IMR-90 (cell line): ENCODE results near the gene TMEM184C. TPM values are rescaled to one million over a fixed set of nuclear protein-coding genes. Genes with fewer than 3 reads are reported as not detected.

Experiments
- ATAC-seq: fragments of 200-7000 bp; cut with Tn5 transposase; 2 replicates; pipeline ENCODE4 v1.9.1; 2020; ENCODE audit warnings: low read depth, mild to moderate bottlenecking, moderate library complexity
- BruUV-seq: library from RNA; stranded (reverse); fragments of 400-500 nt; replicated peaks from 2 replicates; lab custom pipeline; 2021; lab: Mats Ljungman, UMichigan
- CTCF ChIA-PET: fragments of 300-600 bp; formaldehyde crosslinking; extraction: SDS; loops from one replicate; lab custom pipeline; 2021; ENCODE audit warnings: antibody characterized with exemption; lab: Yijun Ruan, JAX
- POLR2A ChIA-PET: fragments of 300-600 bp; sonication (Branson Sonifier 250); formaldehyde crosslinking; loops from one replicate; lab custom pipeline; 2022; ENCODE audit warnings: antibody characterized with exemption; ENCODE audit not compliant: unreplicated experiment; lab: Charles Lee
- DNase-seq: peaks from one replicate; pipeline ENCODE4 v3.0.0; 2013
- H2AFZ ChIP-seq: replicated peaks from 2 replicates; pipeline ENCODE3; 2013; ENCODE audit warnings: low read length, mild to moderate bottlenecking; ENCODE audit not compliant: poor library complexity
- H2AK5ac ChIP-seq: 2 replicates; pipeline ENCODE4 v1.6.1; 2013; ENCODE audit warnings: low read depth, low read length, inconsistent platforms
- H2AK9ac ChIP-seq: replicated peaks from 2 replicates; pipeline ENCODE3; 2013; ENCODE audit warnings: mild to moderate bottlenecking, low read depth, low read length, moderate library complexity; ENCODE audit not compliant: poor library complexity
- H2BK120ac ChIP-seq: 2 replicates; pipeline ENCODE4 v1.6.1; 2013; ENCODE audit warnings: low read depth, low read length, inconsistent platforms
- H2BK15ac ChIP-seq: 3 replicates; pipeline ENCODE4 v1.6.1; 2013; ENCODE audit warnings: low read depth, low read length, inconsistent platforms
- H2BK20ac ChIP-seq: 2 replicates; pipeline ENCODE4 v1.6.1; 2013; ENCODE audit warnings: low read depth, mild to moderate bottlenecking, inconsistent platforms, low read length, moderate library complexity
- H2BK5ac ChIP-seq: 2 replicates; pipeline ENCODE4 v1.6.1; 2013; ENCODE audit warnings: mild to moderate bottlenecking, low read depth, low read length, inconsistent platforms; ENCODE audit not compliant: poor library complexity, severe bottlenecking
- H3K14ac ChIP-seq: replicated peaks from 2 replicates; pipeline ENCODE4 v1.6.1; 2013; ENCODE audit warnings: low read depth, low read length, inconsistent platforms
- H3K18ac ChIP-seq: 2 replicates; pipeline ENCODE4 v1.6.1; 2013; ENCODE audit warnings: low read depth, low read length, control low read depth
- H3K23ac ChIP-seq: 2 replicates; pipeline ENCODE4 v1.6.1; 2013; ENCODE audit warnings: low read depth, low read length, inconsistent platforms
- H3K27ac ChIP-seq: 2 replicates; pipeline ENCODE4 v1.5.1; 2013; ENCODE audit warnings: mild to moderate bottlenecking, control low read depth, low read length; ENCODE audit not compliant: insufficient read depth
- H3K27me3 ChIP-seq: 2 replicates; pipeline ENCODE4 v1.6.1; 2013; ENCODE audit warnings: low read length; ENCODE audit not compliant: control insufficient read depth, insufficient read depth
- H3K36me3 ChIP-seq: 2 replicates; pipeline ENCODE4 v1.6.1; 2013; ENCODE audit warnings: low read length, mixed read lengths; ENCODE audit not compliant: control insufficient read depth, insufficient read depth
- H3K4ac ChIP-seq: 2 replicates; pipeline ENCODE4 v1.6.1; 2013; ENCODE audit warnings: low read depth, low read length, inconsistent platforms
- H3K4me1 ChIP-seq: 2 replicates; pipeline ENCODE4 v1.6.1; 2013; ENCODE audit warnings: low read length, mixed read lengths; ENCODE audit not compliant: control insufficient read depth, insufficient read depth
- H3K4me2 ChIP-seq: 2 replicates; pipeline ENCODE4 v1.6.1; 2013; ENCODE audit warnings: low read depth, mild to moderate bottlenecking, control low read depth, low read length, moderate library complexity
- H3K4me3 ChIP-seq: 2 replicates; pipeline ENCODE4 v1.5.1; 2013; ENCODE audit warnings: low read depth, mild to moderate bottlenecking, control low read depth, low read length, moderate library complexity; ENCODE audit not compliant: insufficient read depth
- H3K56ac ChIP-seq: 2 replicates; pipeline ENCODE4 v1.6.1; 2013; ENCODE audit warnings: low read length, inconsistent platforms; ENCODE audit not compliant: insufficient read depth; ENCODE audit errors: extremely low read depth
- H3K79me1 ChIP-seq, 2 experiments: 2 replicates each; pipeline ENCODE4 v1.6.1; 2013; ENCODE audit warnings: low read length in 2 of 2, inconsistent platforms in 1 of 2, low read depth in 1 of 2
- H3K9ac ChIP-seq: 2 replicates; pipeline ENCODE4 v1.6.1; 2013; ENCODE audit warnings: low read depth, low read length, control low read depth
- H3K9me1 ChIP-seq: 2 replicates; pipeline ENCODE4 v1.6.1; 2013; ENCODE audit warnings: low read length, inconsistent platforms; ENCODE audit not compliant: insufficient read depth
- H3K9me3 ChIP-seq: 2 replicates; pipeline ENCODE4 v1.6.1; 2013; ENCODE audit warnings: low read length; ENCODE audit not compliant: control insufficient read depth, insufficient read depth
- H4K20me1 ChIP-seq: 2 replicates; pipeline ENCODE4 v1.6.1; 2013; ENCODE audit warnings: low read length, inconsistent platforms; ENCODE audit not compliant: insufficient read depth
- H4K5ac ChIP-seq: 2 replicates; pipeline ENCODE4 v1.6.1; 2013; ENCODE audit warnings: mild to moderate bottlenecking, low read depth, low read length, control low read depth
- H4K8ac ChIP-seq, 2 experiments: 2 replicates each; pipeline ENCODE4 v1.6.1; 2013; ENCODE audit warnings: low read depth in 2 of 2, low read length in 2 of 2, control low read depth in 1 of 2, inconsistent platforms in 1 of 2
- H4K91ac ChIP-seq: 2 replicates; pipeline ENCODE4 v1.6.1; 2013; ENCODE audit warnings: low read depth, low read length, inconsistent platforms; ENCODE audit not compliant: insufficient read depth
- CTCF ChIP-seq: conservative IDR thresholded peaks from 2 replicates; pipeline ENCODE4 v1.5.1; 2012; ENCODE audit warnings: mild to moderate bottlenecking, low read depth, low read length, improper control_type of control experiment
- MAZ ChIP-seq: IDR thresholded peaks from 2 replicates; pipeline ENCODE4 v1.6.1; 2012; ENCODE audit warnings: low read depth, mild to moderate bottlenecking, low read length, improper control_type of control experiment, moderate library complexity, borderline replicate concordance
- MXI1 ChIP-seq: IDR thresholded peaks from 2 replicates; pipeline ENCODE4 v1.6.1; 2012; ENCODE audit warnings: low read depth, mild to moderate bottlenecking, low read length, moderate library complexity, borderline replicate concordance
- POLR2A ChIP-seq: IDR thresholded peaks from 2 replicates; pipeline ENCODE4 v1.6.1; 2012; ENCODE audit warnings: mild to moderate bottlenecking, low read depth, low read length
- SMC3 ChIP-seq: fragments of 150-350 bp; IDR thresholded peaks from 2 replicates; pipeline ENCODE4 v1.6.1; 2016; ENCODE audit warnings: low read depth, mild to moderate bottlenecking, antibody characterized with exemption, low read length, moderate library complexity
- whole genome bisulfite sequencing, 2 experiments: methylation state at CpG; one replicate each; pipeline versions ENCODE4 v1.1.5 to v1.1.7; 2013; ENCODE audit warnings: missing lambda C conversion rate in 2 of 2; ENCODE audit not compliant: insufficient read length in 1 of 2; ENCODE audit errors: extremely low coverage in 2 of 2; 5-methylcytosine and 5-hydroxymethylcytosine counted together
- dilution Hi-C: fragments of 300-500 bp; cut with HindIII; formaldehyde crosslinking; loops from one replicate; pipeline ENCODE4 v1.14.3; 2018; ENCODE audit warnings: low sequenced_read_pairs; ENCODE audit not compliant: unreplicated experiment
- in situ Hi-C: fragments of 300-500 bp; cut with MboI; formaldehyde crosslinking; loops from 3 replicates; pipeline ENCODE4 v1.14.3; 2019; ENCODE audit warnings: low sequenced_read_pairs, inconsistent platforms, mixed read lengths
- intact Hi-C: fragments of 100-400 bp; cut with micrococcal nuclease; formaldehyde crosslinking; loops from 2 replicates; pipeline ENCODE4 v1.10.0; 2022
- polyA plus RNA-seq, 3 experiments: library from polyadenylated mRNA; depleted of rRNA; stranded (reverse); fragments of >200 nt; gene quantifications; 2 replicates each; pipeline ENCODE4 v1.2.3, GENCODE V29; 2012; ENCODE audit warnings: low replicate concordance in 1 of 3
- total RNA-seq: library from RNA; depleted of rRNA; stranded (reverse); fragments of >200 nt; gene quantifications from 2 replicates; pipeline ENCODE4 v1.2.3, GENCODE V29; 2012

Gene TMEM184C
- total and polyA plus RNA-seq, 2 of the 4 experiments (the other 2 are of a cell fraction) = 17.4 to 67.6 TPM

DNA sequence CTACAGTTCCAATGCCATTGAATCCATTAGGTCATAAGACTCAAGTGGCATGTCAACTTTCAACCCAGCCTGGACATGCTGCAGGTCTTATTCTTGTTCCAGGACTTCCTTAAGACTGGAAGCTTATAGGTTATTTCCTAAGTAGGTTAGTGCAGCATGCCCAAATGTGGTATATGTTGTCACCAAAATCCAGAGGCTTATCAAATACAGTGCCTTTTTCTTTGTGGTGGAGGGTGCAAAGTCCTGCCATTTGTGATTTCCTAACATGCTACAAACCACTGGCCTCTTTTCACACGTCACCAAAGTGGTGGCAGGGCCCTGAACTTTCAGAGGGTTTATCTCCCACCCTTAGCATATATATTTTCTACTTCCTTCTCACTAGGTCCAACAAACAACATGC, 9.7 kb upstream of the TMEM184C start:
- no peak overlapping the region for H2BK5ac ChIP-seq
- H3K4me1 ChIP-seq = no peaks in the 10 kb centered on the region; the same call in 1 of the 2 replicates
- H2AK9ac ChIP-seq = no peak overlapping the region
- H3K9me1 ChIP-seq = 0 out of 2 replicates have a peak, but pooled peaks cover 2% of the 10 kb centered on the region
- in situ Hi-C loops = no loop called here
- no peak overlapping the region for H2BK120ac ChIP-seq
- ChIA-PET POLR2A (no interaction called here), CTCF (no interaction called here)
- H3K4me2 ChIP-seq = no peak overlapping the region
- no CpG with 5 or more reads among the region's 1 CpG for WGBS, 2 experiments
- no peak overlapping the region for H3K9ac ChIP-seq
- H2BK15ac ChIP-seq = no peak overlapping the region
- no peak overlapping the region for H2AK5ac ChIP-seq
- H4K5ac ChIP-seq = no peak overlapping the region
- H3K14ac ChIP-seq = no peak overlapping the region
- H2BK20ac ChIP-seq = no peak overlapping the region
- H3K36me3 ChIP-seq = no peaks in the 10 kb centered on the region
- no peak overlapping the region for H3K27ac ChIP-seq
- no peak overlapping the region for H2AFZ ChIP-seq
- intact Hi-C loops = no loop called here
- no peaks in the 10 kb centered on the region for H3K9me3 ChIP-seq
- no peak overlapping the region for H3K23ac ChIP-seq
- H4K20me1 ChIP-seq = no peaks in the 10 kb centered on the region
- H3K18ac ChIP-seq = no peak overlapping the region
- H3K79me1 ChIP-seq = no peaks in the 10 kb centered on the region
- no peak overlapping the region for H4K91ac ChIP-seq
- ATAC-seq = no peak
- H3K4me3 ChIP-seq = no peak overlapping the region
- no peak overlapping the region for H3K4ac ChIP-seq
- no peak for DNase-seq
- H3K27me3 ChIP-seq = no peaks in the 10 kb centered on the region
- no TSS peak for BruUV-seq
- no peak overlapping the region for H3K56ac ChIP-seq
- TF ChIP-seq CTCF (no peak), POLR2A (no peak), MXI1 (no peak), SMC3 (no peak), MAZ (no peak)
- H4K8ac ChIP-seq = no peak overlapping the region
- dilution Hi-C loops = no loop called here
